Kidney (tissue), 14 donors: ENCODE measurements around the gene ALDH1A3. TPM values are rescaled to one million over a fixed set of nuclear protein-coding genes. Genes with fewer than 3 reads are reported as not detected.

Experiments used
- DNase-seq, 5 donors: peaks; one replicate each; pipeline ENCODE4 v3.0.0-alpha.2; 2013 to 2020
- FAIRE-seq: peaks from 2 replicates; lab custom pipeline; 2012; peaks lifted over from hg19 to GRCh38; lab: Jason Lieb, UNC
- H3K27ac ChIP-seq, 2 donors: one replicate each; pipeline ENCODE4 v1.7.0; 2013; ENCODE audit warnings: low read depth in 2 of 2, low read length in 2 of 2, inconsistent platforms in 1 of 2
- H3K27me3 ChIP-seq: one replicate; pipeline ENCODE4 v1.7.1; 2013; ENCODE audit warnings: low read length, inconsistent platforms; ENCODE audit not compliant: control insufficient read depth, insufficient read depth
- H3K36me3 ChIP-seq, 3 donors: one replicate each; pipeline versions ENCODE4 v1.7.0 to v1.7.1; 2013; ENCODE audit warnings: low read length in 3 of 3, control low read depth in 1 of 3, inconsistent platforms in 1 of 3; ENCODE audit not compliant: insufficient read depth in 3 of 3, control insufficient read depth in 2 of 3
- H3K4me1 ChIP-seq, 3 donors: one replicate each; pipeline versions ENCODE4 v1.7.0 to v1.7.1; 2013; ENCODE audit warnings: low read length in 3 of 3, inconsistent platforms in 1 of 3, low read depth in 1 of 3; ENCODE audit not compliant: control insufficient read depth in 2 of 3, insufficient read depth in 2 of 3
- H3K4me3 ChIP-seq, 3 donors: one replicate each; pipeline versions ENCODE4 v1.7.0 to v1.8.1; 2013; ENCODE audit warnings: low read length in 3 of 3, control low read depth in 1 of 3, inconsistent platforms in 1 of 3
- H3K9ac ChIP-seq, 3 donors: one replicate each; pipeline versions ENCODE4 v1.7.0 to v1.7.1; 2013; ENCODE audit warnings: low read length in 3 of 3, control low read depth in 1 of 3, inconsistent platforms in 1 of 3
- H3K9me3 ChIP-seq, 3 donors: one replicate each; pipeline versions ENCODE4 v1.7.0 to v1.7.1; 2013; ENCODE audit warnings: low read length in 3 of 3, control low read depth in 1 of 3, inconsistent platforms in 1 of 3; ENCODE audit not compliant: control insufficient read depth in 2 of 3, insufficient read depth in 1 of 3
- CTCF ChIP-seq: IDR thresholded peaks from 3 replicates; pipeline ENCODE4 v1.5.1; 2012; ENCODE audit warnings: mild to moderate bottlenecking, moderate library complexity, borderline replicate concordance; ENCODE audit not compliant: insufficient read depth; ENCODE audit errors: extremely low read depth
- intact Hi-C: fragments of 100-400 bp; cut with DNase I; formaldehyde crosslinking; loops from one replicate; pipeline ENCODE4 v1.11.1; 2022
- polyA plus RNA-seq: library from polyadenylated mRNA; stranded (reverse); fragments of 350-450 nt; fragmentation: Illumina TruSeq; extraction: RNeasy Lipid Tissue Mini Kit (QIAGEN cat#74804); gene quantifications from one replicate; pipeline ENCODE4 v1.2.3, GENCODE V29; 2014; ENCODE audit warnings: low read depth, low replicate concordance; ENCODE audit not compliant: insufficient read depth
- total RNA-seq: library from RNA; stranded (reverse); fragmentation: NEBNext Ultra II Directional; extraction: Animal tissue kit (Norgen Biotek cat#: 25700); gene quantifications from one replicate; pipeline ENCODE4 v1.2.1, GENCODE V29; 2021
- donor health status: control.
- donor health status: control.
- donor health status: control.
- donor health status: control.
- donor health status: control.
- donor health status: DM: yes; HTN: yes; CAD: no.
- donor health status: Normal renal cell carcinoma (clear cell type).

ALDH1A3 gene
- total and polyA plus RNA-seq, 2 donors from 2014 or later, result 5.4 to 19.6 TPM

GRCh38 chr15:100930306-100930848 is 50.7 kb downstream of the ALDH1A3 start:
- TF ChIP-seq CTCF, result no peak

GRCh38 chr15:100931143-100931890 is 51.7 kb downstream of the ALDH1A3 start:
- DNase-seq (no peak), FAIRE-seq (no peak)
- no peak for TF ChIP-seq CTCF
- no peaks in the 10 kb centered on the region for H3K4me1 ChIP-seq
- intact Hi-C loops, result no loop called here
- H3K27me3 ChIP-seq, result no peaks in the 10 kb centered on the region
- H3K36me3 ChIP-seq, result no peaks in the 10 kb centered on the region
- no peak overlapping the region for H3K4me3 ChIP-seq
- H3K9me3 ChIP-seq, result no peaks in the 10 kb centered on the region
- H3K27ac ChIP-seq, result no peak overlapping the region
- H3K9ac ChIP-seq, result no peak overlapping the region

More at GRCh38 chr15:100930306-100930848, 50.7 kb downstream of the ALDH1A3 start:
- DNase-seq (no peak), FAIRE-seq (no peak)
- intact Hi-C loops, result no loop called here
- Histone ChIP-seq H3K9ac (no peak overlapping the region), H3K36me3 (no peaks in the 10 kb centered on the region), H3K4me1 (no peaks in the 10 kb centered on the region), H3K4me3 (no peak overlapping the region), H3K27me3 (no peaks in the 10 kb centered on the region), H3K27ac (no peak overlapping the region), H3K9me3 (no peaks in the 10 kb centered on the region)

GRCh38 chr15:100932676-100933348 is 53.2 kb downstream of the ALDH1A3 start:
- Histone ChIP-seq H3K4me3 (no peak overlapping the region), H3K27me3 (no peaks in the 10 kb centered on the region), H3K9ac (no peak overlapping the region), H3K9me3 (no peaks in the 10 kb centered on the region), H3K36me3 (no peaks in the 10 kb centered on the region), H3K4me1 (no peaks in the 10 kb centered on the region), H3K27ac (no peak overlapping the region)
- FAIRE-seq, result no peak
- intact Hi-C loops, result no loop called here
- no peak for TF ChIP-seq CTCF
- no peak for DNase-seq
